Activated T-cell treated with anti-CD3 and anti-CD28 coated beads, Interleukin-2, amount 50 U/mL, for 24 hours (primary cell): ENCODE data around the gene TMEM178B.

ENCODE experiments used
- DNase-seq: peaks from one replicate; pipeline ENCODE4 v3.0.0-alpha.2; 2020
- H3K27ac Mint-ChIP-seq: 2 replicates; pipeline ENCODE4 v1.8.0; 2020; ENCODE audit warnings: mild to moderate bottlenecking, mixed read lengths
- H3K27me3 Mint-ChIP-seq: 2 replicates; pipeline ENCODE4 v1.8.0; 2020; ENCODE audit warnings: mixed read lengths
- H3K36me3 Mint-ChIP-seq: 2 replicates; pipeline ENCODE4 v1.8.0; 2020; ENCODE audit warnings: low read depth, mixed read lengths
- H3K4me1 Mint-ChIP-seq: 2 replicates; pipeline ENCODE4 v1.8.0; 2020; ENCODE audit warnings: low read depth, mixed read lengths
- H3K4me3 Mint-ChIP-seq: 2 replicates; pipeline ENCODE4 v1.8.0; 2020; ENCODE audit warnings: mild to moderate bottlenecking, moderate library complexity, mixed read lengths
- H3K9me3 Mint-ChIP-seq: 2 replicates; pipeline ENCODE4 v1.8.0; 2020; ENCODE audit warnings: mixed read lengths

The TMEM178B gene

DNA sequence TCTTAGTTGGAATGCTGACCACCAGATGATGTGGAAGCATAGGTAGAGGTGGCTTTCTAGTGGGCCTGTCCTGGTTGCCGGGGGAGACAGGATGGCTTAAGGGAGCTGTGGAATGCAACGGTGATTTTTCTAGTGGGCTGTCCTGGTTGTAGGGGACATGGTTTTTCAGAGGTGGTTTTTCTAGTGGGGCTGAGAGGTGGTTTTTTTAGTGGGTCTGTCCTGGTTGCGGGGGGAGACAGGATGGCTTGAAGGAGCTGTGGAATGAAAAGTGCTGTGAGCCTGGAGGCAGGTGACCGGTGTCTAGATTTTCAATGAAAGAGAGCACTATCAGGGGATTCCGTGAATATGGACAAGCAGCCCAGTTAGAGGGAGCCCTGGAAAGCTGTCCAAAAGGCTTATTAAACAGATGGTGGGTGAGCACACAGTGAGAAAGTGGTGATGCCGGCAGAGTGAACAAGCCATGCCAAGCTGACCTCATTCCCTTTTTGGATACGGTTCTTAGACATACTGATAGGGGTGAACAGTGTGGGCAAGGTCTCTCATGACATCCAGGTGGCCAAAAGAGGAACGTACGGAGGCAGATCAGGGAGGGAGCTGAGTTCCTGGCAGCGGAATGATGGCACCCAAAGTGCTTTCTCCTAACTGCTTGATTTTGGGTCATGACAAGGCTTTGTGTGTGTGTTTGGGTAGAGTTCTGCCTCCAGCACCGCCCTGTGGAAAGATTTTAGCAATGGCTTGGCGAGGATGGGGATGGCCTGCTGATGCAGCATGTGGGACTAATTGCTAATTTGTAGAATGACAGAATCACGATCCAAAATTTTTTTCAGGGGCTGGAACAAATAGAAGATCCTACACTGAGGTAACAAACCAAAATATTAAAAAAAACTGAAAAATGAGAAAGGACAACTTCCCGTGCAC lies 126.6 kb downstream of the TMEM178B start:
- no peaks in the 10 kb centered on the region for H3K36me3 Mint-ChIP-seq
- H3K4me3 Mint-ChIP-seq, result no peak overlapping the region
- no peaks in the 10 kb centered on the region for H3K4me1 Mint-ChIP-seq
- no peak for DNase-seq
- H3K9me3 Mint-ChIP-seq, result no peaks in the 10 kb centered on the region
- no peak overlapping the region for H3K27ac Mint-ChIP-seq
- peaks cover 12% of the 10 kb centered on the region for H3K27me3 Mint-ChIP-seq

- H3K4me3 Mint-ChIP-seq, result no peak overlapping the region
- no peak overlapping the region for H3K27ac Mint-ChIP-seq
- H3K36me3 Mint-ChIP-seq, result no peaks in the 10 kb centered on the region
- no peaks in the 10 kb centered on the region for H3K4me1 Mint-ChIP-seq
- DNase-seq, result no peak
- H3K9me3 Mint-ChIP-seq, result no peaks in the 10 kb centered on the region
- peaks cover 16% of the 10 kb centered on the region for H3K27me3 Mint-ChIP-seq
Observed at GRCh38 chr7:141201145-141201885, 127.5 kb downstream of the TMEM178B start.

GRCh38 chr7:141202535-141202934 lies 128.7 kb downstream of the TMEM178B start:
- H3K27me3 Mint-ChIP-seq, result peaks cover 16% of the 10 kb centered on the region
- no peaks in the 10 kb centered on the region for H3K4me1 Mint-ChIP-seq
- H3K4me3 Mint-ChIP-seq, result no peak overlapping the region
- no peaks in the 10 kb centered on the region for H3K9me3 Mint-ChIP-seq
- DNase-seq, result no peak
- no peak overlapping the region for H3K27ac Mint-ChIP-seq
- no peaks in the 10 kb centered on the region for H3K36me3 Mint-ChIP-seq

DNA sequence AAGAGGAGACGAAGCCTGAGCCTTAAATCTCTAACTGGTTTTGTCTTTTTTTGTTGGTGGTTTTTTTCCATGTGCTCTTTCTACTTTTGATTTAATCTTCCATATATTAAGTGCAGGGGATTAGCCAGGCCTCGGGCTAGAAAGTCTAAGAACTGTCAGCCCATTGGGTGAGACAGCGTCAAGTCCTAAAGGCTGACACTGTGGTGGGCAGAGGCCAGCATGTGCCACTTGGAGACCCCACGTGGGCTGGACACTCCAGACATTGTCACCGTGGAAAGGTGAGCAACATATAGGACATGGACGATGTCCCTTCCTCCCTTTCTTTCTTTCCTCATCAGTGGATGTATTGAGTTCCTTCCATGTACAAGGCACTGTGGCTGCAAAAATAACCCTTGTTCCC lies 129.3 kb downstream of the TMEM178B start:
- no peak for DNase-seq
- H3K4me3 Mint-ChIP-seq, result no peak overlapping the region

DNA sequence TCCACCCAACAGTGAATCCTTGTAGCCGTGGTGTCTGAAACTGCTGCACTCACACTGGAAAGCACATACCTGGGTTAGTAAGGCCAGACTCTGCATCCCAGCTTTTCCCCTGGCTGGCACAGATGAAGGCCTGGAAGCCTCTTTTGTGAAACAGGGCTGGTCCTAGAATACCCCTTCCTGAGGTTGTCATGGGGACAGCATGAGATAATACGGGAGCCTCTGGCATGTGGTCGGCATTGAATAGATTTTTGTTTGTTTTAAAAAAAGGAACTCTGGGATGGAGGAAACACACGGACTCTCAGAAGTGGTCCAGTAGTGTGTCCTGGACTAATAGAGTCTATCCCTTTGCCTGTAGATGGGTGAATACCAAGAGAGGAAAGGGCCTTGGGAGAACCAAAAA lies 129.7 kb downstream of the TMEM178B start:
- Mint-ChIP-seq H3K9me3 (no peaks in the 10 kb centered on the region), H3K27me3 (peaks cover 17% of the 10 kb centered on the region), H3K27ac (no peak overlapping the region), H3K4me1 (no peaks in the 10 kb centered on the region), H3K36me3 (no peaks in the 10 kb centered on the region), H3K4me3 (no peak overlapping the region)
- no peak for DNase-seq

More for the DNA sequence above, 129.3 kb downstream of the TMEM178B start:
- no peaks in the 10 kb centered on the region for H3K4me1 Mint-ChIP-seq
- H3K36me3 Mint-ChIP-seq, result no peaks in the 10 kb centered on the region
- peaks cover 16% of the 10 kb centered on the region for H3K27me3 Mint-ChIP-seq
- no peaks in the 10 kb centered on the region for H3K9me3 Mint-ChIP-seq
- no peak overlapping the region for H3K27ac Mint-ChIP-seq

GRCh38 chr7:141207661-141208060 lies 133.8 kb downstream of the TMEM178B start:
- DNase-seq, result no peak
- Mint-ChIP-seq H3K27me3 (peaks cover 15% of the 10 kb centered on the region), H3K9me3 (no peaks in the 10 kb centered on the region), H3K36me3 (no peaks in the 10 kb centered on the region), H3K4me3 (no peak overlapping the region), H3K4me1 (no peaks in the 10 kb centered on the region), H3K27ac (no peak overlapping the region)

GRCh38 chr7:141208539-141208938 lies 134.7 kb downstream of the TMEM178B start:
- Mint-ChIP-seq H3K4me3 (no peak overlapping the region), H3K4me1 (no peaks in the 10 kb centered on the region), H3K27me3 (peaks cover 13% of the 10 kb centered on the region), H3K27ac (no peak overlapping the region), H3K36me3 (no peaks in the 10 kb centered on the region), H3K9me3 (no peaks in the 10 kb centered on the region)
- no peak for DNase-seq

DNA sequence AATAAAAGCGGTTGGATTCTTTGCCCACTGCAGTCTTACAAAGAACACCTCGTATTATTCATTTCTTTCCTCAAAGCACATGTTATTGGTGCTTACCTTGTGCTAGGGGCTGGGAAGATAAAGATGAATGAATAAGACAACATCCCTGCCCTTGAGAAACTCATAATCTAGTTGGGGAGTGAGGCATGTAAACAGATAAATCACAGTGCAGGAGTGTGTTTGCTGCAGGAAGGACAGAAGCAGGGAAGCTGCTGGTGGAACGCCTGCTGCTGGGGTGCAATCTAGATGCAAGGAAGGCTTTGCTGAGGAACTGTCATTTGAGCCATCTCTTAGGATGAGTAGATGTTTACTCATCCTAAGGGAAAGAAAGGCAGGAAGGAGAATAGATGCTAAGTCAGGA lies 135.6 kb downstream of the TMEM178B start:
- H3K9me3 Mint-ChIP-seq, result no peaks in the 10 kb centered on the region
- no peaks in the 10 kb centered on the region for H3K36me3 Mint-ChIP-seq
- H3K27ac Mint-ChIP-seq, result no peak overlapping the region
- no peak for DNase-seq
- H3K4me1 Mint-ChIP-seq, result no peaks in the 10 kb centered on the region
- peaks cover 13% of the 10 kb centered on the region for H3K27me3 Mint-ChIP-seq
- H3K4me3 Mint-ChIP-seq, result no peak overlapping the region

- H3K27ac Mint-ChIP-seq, result no peak overlapping the region
- H3K36me3 Mint-ChIP-seq, result no peaks in the 10 kb centered on the region
- H3K4me1 Mint-ChIP-seq, result no peaks in the 10 kb centered on the region
- peaks cover 12% of the 10 kb centered on the region for H3K27me3 Mint-ChIP-seq
- no peak for DNase-seq
- H3K9me3 Mint-ChIP-seq, result no peaks in the 10 kb centered on the region
- H3K4me3 Mint-ChIP-seq, result no peak overlapping the region
Observed at GRCh38 chr7:141210862-141211261, 137.0 kb downstream of the TMEM178B start.

DNA sequence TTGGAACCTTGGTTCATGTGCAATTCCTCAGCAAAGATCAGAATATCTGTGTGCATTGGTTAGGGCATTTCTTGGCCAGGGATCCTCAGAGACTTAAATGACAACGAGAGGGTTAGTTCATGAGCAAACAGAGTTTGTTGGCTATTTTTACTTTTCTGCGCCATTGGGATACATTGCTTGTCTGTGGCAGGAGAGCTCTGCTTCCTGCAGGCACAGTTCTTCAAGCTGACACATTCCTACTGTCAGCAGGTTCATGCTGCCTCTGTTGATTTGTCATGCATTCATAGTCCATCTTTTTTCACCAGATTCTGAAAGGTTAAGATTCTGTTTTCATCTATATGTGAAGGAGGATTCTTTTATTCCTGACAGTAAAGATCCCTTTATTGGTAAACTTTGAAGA lies 139.4 kb downstream of the TMEM178B start:
- Mint-ChIP-seq H3K9me3 (no peaks in the 10 kb centered on the region), H3K4me1 (no peaks in the 10 kb centered on the region), H3K27me3 (peaks cover 9% of the 10 kb centered on the region), H3K4me3 (no peak overlapping the region), H3K27ac (no peak overlapping the region), H3K36me3 (no peaks in the 10 kb centered on the region)
- DNase-seq, result no peak

DNA sequence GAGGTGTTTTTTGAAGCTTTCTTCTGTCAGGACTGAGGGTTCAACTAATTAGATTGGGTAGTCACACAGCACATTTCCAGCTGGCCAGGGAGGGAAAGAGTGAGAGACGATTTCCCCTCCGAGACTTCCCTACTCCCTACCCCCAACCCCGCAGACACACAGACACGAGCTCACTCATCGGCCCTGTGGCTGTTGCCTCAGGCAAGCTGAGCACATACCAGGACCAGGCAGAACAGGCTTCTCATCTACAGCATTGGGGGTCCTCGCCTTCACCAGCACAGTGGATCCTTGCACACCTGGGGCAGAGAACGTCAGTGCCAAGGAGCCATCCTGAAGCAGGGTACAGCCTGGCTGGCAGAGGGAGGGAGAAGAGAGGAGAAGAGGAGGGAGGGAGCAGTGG lies 144.1 kb downstream of the TMEM178B start:
- no peaks in the 10 kb centered on the region for H3K9me3 Mint-ChIP-seq
- no peak overlapping the region for H3K27ac Mint-ChIP-seq
- H3K36me3 Mint-ChIP-seq, result no peaks in the 10 kb centered on the region
- no peak for DNase-seq
- no peak overlapping the region for H3K4me3 Mint-ChIP-seq
- peaks cover 7% of the 10 kb centered on the region for H3K27me3 Mint-ChIP-seq
- no peaks in the 10 kb centered on the region for H3K4me1 Mint-ChIP-seq

GRCh38 chr7:141218941-141219340 lies 145.1 kb downstream of the TMEM178B start:
- Mint-ChIP-seq H3K36me3 (no peaks in the 10 kb centered on the region), H3K4me1 (no peaks in the 10 kb centered on the region), H3K27ac (no peak overlapping the region), H3K4me3 (no peak overlapping the region), H3K27me3 (peaks cover 7% of the 10 kb centered on the region), H3K9me3 (no peaks in the 10 kb centered on the region)
- DNase-seq, result no peak

DNA sequence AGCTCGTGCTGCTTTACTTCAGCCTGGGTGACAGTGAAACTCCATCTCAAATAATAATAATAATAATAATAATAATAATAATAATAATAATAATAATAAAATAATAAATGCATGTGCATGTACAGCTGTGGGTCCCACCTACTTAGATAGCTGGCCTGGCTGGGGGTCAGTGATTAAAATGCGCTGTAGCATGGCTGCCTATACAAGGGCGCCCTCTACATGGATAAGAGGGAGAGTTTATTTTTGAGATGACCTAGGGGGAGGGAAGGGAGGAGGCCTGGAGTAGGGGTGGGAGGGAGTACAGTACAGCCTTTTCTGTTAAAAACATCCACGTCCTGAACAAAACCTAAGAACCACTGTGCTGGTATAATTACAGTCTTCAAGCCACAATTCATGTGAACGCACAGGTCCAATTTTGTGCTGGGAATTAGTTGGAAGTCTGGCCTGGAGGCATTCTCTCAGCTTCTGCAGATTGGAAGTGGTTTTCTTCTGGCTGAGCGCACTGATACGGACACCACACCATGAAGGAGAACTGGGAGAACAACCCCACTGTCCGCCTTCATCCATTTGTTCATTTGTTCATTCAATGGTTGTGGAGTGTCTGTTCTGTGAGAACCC lies 146.5 kb downstream of the TMEM178B start:
- H3K4me3 Mint-ChIP-seq, result no peak overlapping the region
- H3K36me3 Mint-ChIP-seq, result no peaks in the 10 kb centered on the region
- no peaks in the 10 kb centered on the region for H3K9me3 Mint-ChIP-seq
- H3K27ac Mint-ChIP-seq, result no peak overlapping the region
- H3K4me1 Mint-ChIP-seq, result no peaks in the 10 kb centered on the region
- DNase-seq, result no peak
- H3K27me3 Mint-ChIP-seq, result peaks cover 7% of the 10 kb centered on the region

DNA sequence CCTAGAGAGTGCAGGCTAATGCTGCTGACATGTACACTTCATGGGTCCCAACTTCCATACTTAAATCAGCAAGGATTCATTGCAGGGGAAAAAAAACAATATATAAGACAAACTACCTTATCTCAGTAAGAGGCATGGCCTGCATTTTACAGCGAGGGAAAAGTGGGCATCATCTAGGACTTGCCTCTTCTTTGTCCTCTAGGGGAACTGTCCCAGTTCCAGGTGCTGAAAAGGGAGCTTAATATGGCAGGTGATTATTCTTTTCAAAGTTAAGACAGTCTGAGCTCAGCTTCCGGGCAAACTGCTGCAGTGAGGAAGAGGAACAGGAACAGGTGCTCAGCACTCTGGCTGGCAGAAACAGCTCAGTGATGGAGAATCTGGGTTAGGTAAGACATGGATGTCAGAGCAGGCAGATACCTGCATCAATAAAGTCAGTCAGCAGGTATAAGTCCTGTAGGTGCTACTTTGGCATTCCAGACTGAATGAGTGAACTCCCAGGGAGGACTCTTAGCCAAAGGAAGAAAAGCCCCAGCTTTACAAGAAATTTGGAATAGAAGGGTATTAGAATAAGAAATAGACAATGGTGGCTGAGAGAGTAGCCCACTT lies 147.2 kb downstream of the TMEM178B start:
- Mint-ChIP-seq H3K27ac (no peak overlapping the region), H3K4me1 (no peaks in the 10 kb centered on the region), H3K9me3 (no peaks in the 10 kb centered on the region), H3K36me3 (no peaks in the 10 kb centered on the region), H3K4me3 (no peak overlapping the region), H3K27me3 (peaks cover 8% of the 10 kb centered on the region)
- DNase-seq, result no peak
